ENCODE measurements around the gene NKAP.
"Not testable (repeated sequence)": the region's sequence is repeated elsewhere in the genome, so short reads cannot be mapped to it uniquely, and the experiment has no call there.

Gene NKAP

GRCh38 chrX:119971184-119971583, 27.6 kb upstream of the NKAP start:
- Histone ChIP-seq H3K27me3 (ENCODE audit: control insufficient read depth, insufficient read depth, low read length) (no peaks in the 10 kb centered on the region), H3K4me3 (ENCODE audit: low read depth, low read length) (no peak overlapping the region), H3K4me1 (ENCODE audit: control insufficient read depth, insufficient read depth, low read length) (no peaks in the 10 kb centered on the region), H3K9me3 (ENCODE audit: control insufficient read depth, insufficient read depth, low read length) (peaks cover 17% of the 10 kb centered on the region), H3K27ac (ENCODE audit: low read depth, low read length) (no peak overlapping the region), H3K36me3 (ENCODE audit: control insufficient read depth, insufficient read depth, low read length) (no peaks in the 10 kb centered on the region), H3K9ac (ENCODE audit: low read depth, low read length) (no peak overlapping the region)

- no peak overlapping the region for H3K4me3 ChIP-seq (ENCODE audit: low read depth, low read length)
- H3K27ac ChIP-seq (ENCODE audit: low read depth, low read length), result no peak overlapping the region
- H3K27me3 ChIP-seq (ENCODE audit: control insufficient read depth, insufficient read depth, low read length), result no peaks in the 10 kb centered on the region
- H3K4me1 ChIP-seq (ENCODE audit: control insufficient read depth, insufficient read depth, low read length), result no peaks in the 10 kb centered on the region
- H3K9ac ChIP-seq (ENCODE audit: low read depth, low read length), result no peak overlapping the region
- no peaks in the 10 kb centered on the region for H3K36me3 ChIP-seq (ENCODE audit: control insufficient read depth, insufficient read depth, low read length)
- peaks cover 17% of the 10 kb centered on the region for H3K9me3 ChIP-seq (ENCODE audit: control insufficient read depth, insufficient read depth, low read length)
These were observed 27.0 kb upstream of the NKAP start for GRCh38 chrX:119970574-119970973.

- H3K27ac ChIP-seq (ENCODE audit: low read depth, low read length); H3K9me3 ChIP-seq (ENCODE audit: control insufficient read depth, insufficient read depth, low read length); H3K4me1 ChIP-seq (ENCODE audit: control insufficient read depth, insufficient read depth, low read length); H3K4me3 ChIP-seq (ENCODE audit: low read depth, low read length); H3K36me3 ChIP-seq (ENCODE audit: control insufficient read depth, insufficient read depth, low read length); H3K27me3 ChIP-seq (ENCODE audit: control insufficient read depth, insufficient read depth, low read length); H3K9ac ChIP-seq (ENCODE audit: low read depth, low read length): not testable (repeated sequence)
These were observed 23.3 kb upstream of the NKAP start for GRCh38 chrX:119966837-119967236.

- Histone ChIP-seq H3K27ac (ENCODE audit: low read depth, low read length) (no peak overlapping the region), H3K4me3 (ENCODE audit: low read depth, low read length) (no peak overlapping the region), H3K36me3 (ENCODE audit: control insufficient read depth, insufficient read depth, low read length) (no peaks in the 10 kb centered on the region), H3K27me3 (ENCODE audit: control insufficient read depth, insufficient read depth, low read length) (no peaks in the 10 kb centered on the region), H3K4me1 (ENCODE audit: control insufficient read depth, insufficient read depth, low read length) (no peaks in the 10 kb centered on the region), H3K9me3 (ENCODE audit: control insufficient read depth, insufficient read depth, low read length) (peaks cover 27% of the 10 kb centered on the region), H3K9ac (ENCODE audit: low read depth, low read length) (no peak overlapping the region)
These were observed 17.1 kb upstream of the NKAP start for GRCh38 chrX:119960625-119961024.

- H3K36me3 ChIP-seq (ENCODE audit: control insufficient read depth, insufficient read depth, low read length), result not testable (repeated sequence)
These were observed 12.4 kb upstream of the NKAP start for GRCh38 chrX:119955807-119956570.

GRCh38 chrX:119954374-119954773, 10.8 kb upstream of the NKAP start:
- Histone ChIP-seq H3K36me3 (ENCODE audit: control insufficient read depth, insufficient read depth, low read length) (no peaks in the 10 kb centered on the region), H3K9ac (ENCODE audit: low read depth, low read length) (no peak overlapping the region), H3K4me1 (ENCODE audit: control insufficient read depth, insufficient read depth, low read length) (no peaks in the 10 kb centered on the region), H3K9me3 (ENCODE audit: control insufficient read depth, insufficient read depth, low read length) (peaks cover 12% of the 10 kb centered on the region), H3K27ac (ENCODE audit: low read depth, low read length) (no peak overlapping the region), H3K4me3 (ENCODE audit: low read depth, low read length) (no peak overlapping the region), H3K27me3 (ENCODE audit: control insufficient read depth, insufficient read depth, low read length) (no peaks in the 10 kb centered on the region)

More at GRCh38 chrX:119955807-119956570, 12.4 kb upstream of the NKAP start:
- H3K27ac ChIP-seq (ENCODE audit: low read depth, low read length); H3K4me1 ChIP-seq (ENCODE audit: control insufficient read depth, insufficient read depth, low read length); H3K4me3 ChIP-seq (ENCODE audit: low read depth, low read length); H3K27me3 ChIP-seq (ENCODE audit: control insufficient read depth, insufficient read depth, low read length); H3K9ac ChIP-seq (ENCODE audit: low read depth, low read length): not testable (repeated sequence)
- peaks cover 28% of the 10 kb centered on the region for H3K9me3 ChIP-seq (ENCODE audit: control insufficient read depth, insufficient read depth, low read length)

- Histone ChIP-seq H3K4me1 (ENCODE audit: control insufficient read depth, insufficient read depth, low read length) (no peaks in the 10 kb centered on the region), H3K36me3 (ENCODE audit: control insufficient read depth, insufficient read depth, low read length) (no peaks in the 10 kb centered on the region), H3K27ac (ENCODE audit: low read depth, low read length) (no peak overlapping the region), H3K27me3 (ENCODE audit: control insufficient read depth, insufficient read depth, low read length) (no peaks in the 10 kb centered on the region), H3K9ac (ENCODE audit: low read depth, low read length) (no peak overlapping the region), H3K4me3 (ENCODE audit: low read depth, low read length) (no peak overlapping the region), H3K9me3 (ENCODE audit: control insufficient read depth, insufficient read depth, low read length) (peaks cover 12% of the 10 kb centered on the region)
These were observed 4.8 kb upstream of the NKAP start for GRCh38 chrX:119948381-119948780.

GRCh38 chrX:119945481-119945880, 1.9 kb upstream of the NKAP start:
- H3K36me3 ChIP-seq (ENCODE audit: control insufficient read depth, insufficient read depth, low read length), result no peaks in the 10 kb centered on the region

GRCh38 chrX:119942831-119943184, 743 bp downstream of the NKAP start:
- H3K27ac ChIP-seq (ENCODE audit: low read depth, low read length), result peak overlapping the region; percentile 89
- H3K4me1 ChIP-seq (ENCODE audit: control insufficient read depth, insufficient read depth, low read length), result no peaks in the 10 kb centered on the region
- H3K4me3 ChIP-seq (ENCODE audit: low read depth, low read length), result peak overlapping the region; percentile 63
- peak overlapping the region; percentile 45; the same call in 1 of the 2 replicates for H3K9ac ChIP-seq (ENCODE audit: low read depth, low read length)
- H3K36me3 ChIP-seq (ENCODE audit: control insufficient read depth, insufficient read depth, low read length), result no peaks in the 10 kb centered on the region
- H3K27me3 ChIP-seq (ENCODE audit: control insufficient read depth, insufficient read depth, low read length), result no peaks in the 10 kb centered on the region
- peaks cover 27% of the 10 kb centered on the region for H3K9me3 ChIP-seq (ENCODE audit: control insufficient read depth, insufficient read depth, low read length)

More at GRCh38 chrX:119945481-119945880, 1.9 kb upstream of the NKAP start:
- Histone ChIP-seq H3K27me3 (ENCODE audit: control insufficient read depth, insufficient read depth, low read length) (no peaks in the 10 kb centered on the region), H3K4me3 (ENCODE audit: low read depth, low read length) (no peak overlapping the region), H3K27ac (ENCODE audit: low read depth, low read length) (no peak overlapping the region), H3K9ac (ENCODE audit: low read depth, low read length) (no peak overlapping the region), H3K4me1 (ENCODE audit: control insufficient read depth, insufficient read depth, low read length) (no peaks in the 10 kb centered on the region), H3K9me3 (ENCODE audit: control insufficient read depth, insufficient read depth, low read length) (peaks cover 23% of the 10 kb centered on the region)

- H3K4me3 ChIP-seq (ENCODE audit: low read depth, low read length), result peak overlapping the region; percentile 63
- no peaks in the 10 kb centered on the region for H3K27me3 ChIP-seq (ENCODE audit: control insufficient read depth, insufficient read depth, low read length)
- H3K9me3 ChIP-seq (ENCODE audit: control insufficient read depth, insufficient read depth, low read length), result peaks cover 27% of the 10 kb centered on the region
- no peaks in the 10 kb centered on the region for H3K4me1 ChIP-seq (ENCODE audit: control insufficient read depth, insufficient read depth, low read length)
- H3K9ac ChIP-seq (ENCODE audit: low read depth, low read length), result no peak overlapping the region
- no peaks in the 10 kb centered on the region for H3K36me3 ChIP-seq (ENCODE audit: control insufficient read depth, insufficient read depth, low read length)
- H3K27ac ChIP-seq (ENCODE audit: low read depth, low read length), result no peak overlapping the region
These were observed 1.3 kb downstream of the NKAP start for GRCh38 chrX:119942173-119942819.

- Histone ChIP-seq H3K9ac (ENCODE audit: low read depth, low read length) (no peak overlapping the region), H3K36me3 (ENCODE audit: control insufficient read depth, insufficient read depth, low read length) (no peaks in the 10 kb centered on the region), H3K4me1 (ENCODE audit: control insufficient read depth, insufficient read depth, low read length) (no peaks in the 10 kb centered on the region), H3K27me3 (ENCODE audit: control insufficient read depth, insufficient read depth, low read length) (no peaks in the 10 kb centered on the region), H3K9me3 (ENCODE audit: control insufficient read depth, insufficient read depth, low read length) (peaks cover 27% of the 10 kb centered on the region), H3K27ac (ENCODE audit: low read depth, low read length) (no peak overlapping the region), H3K4me3 (ENCODE audit: low read depth, low read length) (no peak overlapping the region)
These were observed 2.2 kb downstream of the NKAP start for GRCh38 chrX:119941336-119941735.
